GM18858 (cell line): Measurements from ENCODE around the gene HRCT1.

ENCODE experiments used
- ATAC-seq: cut with Tn5 transposase; IDR thresholded peaks from one replicate; pipeline ENCODE4 v1.9.1; 2021; ENCODE audit not compliant: unreplicated experiment

The HRCT1 gene

DNA sequence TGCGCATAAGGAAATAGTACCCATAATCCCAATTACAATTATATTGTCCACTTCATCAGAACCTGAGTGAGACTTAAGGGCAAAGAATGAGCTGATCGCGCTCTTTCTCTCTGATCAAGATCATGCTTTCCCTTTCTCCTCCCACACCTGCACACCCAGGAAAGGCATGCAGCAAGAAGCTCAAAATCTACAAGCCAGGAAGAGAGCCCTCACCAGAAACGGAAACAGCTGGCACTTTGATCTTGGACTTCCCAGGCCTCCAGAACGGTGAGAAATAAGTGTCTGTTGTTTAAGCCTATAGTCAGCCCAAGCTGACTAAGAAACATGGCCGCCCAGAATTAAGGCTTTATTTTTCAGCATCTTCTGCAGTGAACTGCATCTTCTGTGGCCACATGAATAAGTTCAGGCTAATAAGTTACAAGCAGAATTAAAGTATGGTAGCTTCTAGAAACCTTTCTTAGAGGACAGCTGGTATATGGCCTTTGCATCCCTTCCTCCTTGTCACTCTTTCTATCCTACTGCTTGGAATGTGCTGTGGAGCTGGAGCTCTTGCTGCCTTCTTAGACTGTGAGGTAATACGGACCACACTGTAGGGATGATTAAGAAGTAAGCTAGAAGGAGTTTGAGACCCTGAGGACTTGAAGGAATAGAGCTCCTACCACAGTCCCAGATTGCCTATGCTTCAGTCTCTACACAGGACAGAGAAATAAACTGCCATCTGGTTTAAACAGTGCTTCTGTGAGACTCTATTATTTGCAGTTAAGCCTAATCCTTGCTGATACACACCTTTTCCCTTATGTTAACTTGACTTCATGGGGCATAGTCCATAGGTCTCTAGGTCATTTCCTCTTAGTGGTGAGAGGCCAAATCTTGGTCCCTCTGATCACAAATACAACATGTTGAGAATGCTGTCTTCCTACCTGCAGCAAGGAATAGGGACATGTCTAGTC, 34.7 kb downstream of the HRCT1 start:
- ATAC-seq: no peak

GRCh38 chr9:35942286-35942685, 36.3 kb downstream of the HRCT1 start:
- no peak for ATAC-seq

GRCh38 chr9:35944173-35944572, 38.2 kb downstream of the HRCT1 start:
- no peak for ATAC-seq

DNA sequence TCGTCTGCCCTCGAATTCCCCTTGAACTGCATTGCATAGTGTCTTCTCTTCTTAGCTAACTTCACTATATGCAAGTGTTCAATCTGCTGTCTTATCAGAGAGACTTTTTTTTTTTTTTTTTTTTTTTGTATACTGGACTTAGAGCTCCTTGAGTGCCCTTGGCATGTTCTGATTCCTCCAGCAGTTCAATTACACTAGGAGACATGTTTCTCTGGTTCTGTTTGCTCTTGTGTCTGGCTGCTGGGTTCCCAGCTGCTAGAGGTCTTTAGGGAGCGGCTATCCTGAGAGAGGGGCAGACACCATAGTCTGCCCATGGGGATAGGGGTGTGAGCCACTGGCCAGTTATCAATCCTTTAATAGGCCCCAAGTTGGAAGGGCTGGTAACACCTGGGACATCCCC, 38.8 kb downstream of the HRCT1 start:
- no peak for ATAC-seq

GRCh38 chr9:35945341-35946018, 39.5 kb downstream of the HRCT1 start:
- no peak for ATAC-seq

DNA sequence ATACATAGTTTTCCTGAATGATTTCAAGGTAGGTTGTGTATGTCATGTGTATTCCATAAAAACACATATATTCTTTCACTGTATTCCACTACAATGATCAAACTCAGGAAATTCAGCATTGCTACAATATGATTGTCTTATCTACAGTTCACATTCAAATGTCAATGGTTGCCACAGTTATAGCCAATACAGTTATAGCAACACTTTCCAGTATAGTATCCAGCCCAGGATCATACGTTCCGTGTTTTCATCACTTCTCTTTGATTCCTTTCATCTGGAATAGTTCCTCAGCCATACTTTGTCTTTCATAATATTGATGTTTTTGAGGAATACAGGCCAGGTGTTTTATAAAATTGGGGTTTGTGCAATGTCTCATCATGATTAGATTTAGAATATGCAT, 42.4 kb downstream of the HRCT1 start:
- no peak for ATAC-seq

DNA sequence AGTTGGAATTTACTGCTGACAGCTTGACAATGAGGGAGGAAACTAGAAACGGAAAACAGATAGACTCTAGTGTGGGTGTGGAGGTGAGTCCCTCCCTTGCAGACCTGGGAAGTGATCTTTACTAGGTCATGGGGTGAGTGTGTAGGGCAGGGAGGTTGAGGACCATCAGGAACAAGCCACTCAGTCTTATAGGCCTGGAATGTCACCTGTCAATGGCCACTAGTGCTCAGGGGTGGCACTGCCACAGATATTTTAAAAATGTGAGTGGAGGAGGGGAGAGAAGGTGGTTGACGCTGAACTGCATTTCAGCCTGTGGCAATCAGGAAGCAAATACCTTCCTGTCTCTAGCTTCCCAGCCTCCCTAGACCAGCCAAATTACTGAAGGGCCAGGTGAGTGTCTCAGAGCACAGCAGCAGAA, 42.9 kb downstream of the HRCT1 start:
- ATAC-seq: no peak

- ATAC-seq: no peak
These were observed 45.7 kb downstream of the HRCT1 start for GRCh38 chr9:35951736-35952135.

GRCh38 chr9:35952526-35953191, 46.7 kb downstream of the HRCT1 start:
- ATAC-seq: no peak

DNA sequence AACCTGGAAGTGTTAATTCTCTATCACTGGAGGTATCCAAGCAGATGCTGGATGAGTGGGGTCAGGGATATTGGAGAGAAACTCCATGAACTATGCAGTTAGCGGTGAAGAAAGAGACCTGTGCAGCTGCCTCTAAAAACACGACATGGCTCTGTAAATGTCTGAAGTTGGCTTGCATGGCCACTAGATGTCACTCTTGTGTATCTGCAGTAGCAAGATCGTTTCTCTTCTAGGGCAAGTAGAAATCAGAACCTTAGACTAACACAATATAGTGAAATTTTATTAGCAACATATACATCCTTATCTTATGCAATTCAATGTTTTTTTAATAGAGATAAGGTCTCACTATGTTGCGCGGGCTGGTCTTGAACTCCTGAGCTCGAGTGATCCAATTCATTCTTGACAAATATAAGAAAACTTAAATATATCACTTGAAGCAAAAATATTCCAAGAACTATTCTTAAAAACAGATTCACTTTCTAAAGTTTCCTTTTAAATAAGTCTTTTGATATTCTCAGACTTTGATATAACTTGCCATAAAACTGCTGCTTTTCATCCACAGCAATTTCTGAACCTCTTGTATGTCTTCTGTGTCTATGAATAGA, 49.0 kb downstream of the HRCT1 start:
- ATAC-seq: no peak

DNA sequence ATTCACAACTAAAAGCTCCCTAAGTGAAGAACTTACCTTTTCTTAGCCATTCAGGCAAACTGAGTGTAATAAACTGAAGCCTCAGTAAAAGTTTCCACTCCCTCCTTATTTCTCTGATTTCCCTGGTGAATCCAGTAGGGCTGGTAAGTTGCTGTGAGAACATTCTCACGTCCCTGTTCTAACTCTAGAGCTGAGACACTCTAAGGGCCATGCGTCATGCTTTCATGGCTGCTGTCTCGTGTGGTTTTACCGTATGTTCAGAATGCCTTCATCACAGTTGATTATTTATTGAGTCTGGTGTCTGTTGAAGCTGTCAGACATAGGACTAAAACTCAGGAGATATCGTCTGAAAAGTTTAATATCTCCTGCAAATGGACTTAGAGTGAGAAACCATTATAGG, 50.6 kb downstream of the HRCT1 start:
- ATAC-seq: no peak
